Measurements from ENCODE around the gene KIFBP.
A peak's percentile ranks its signal among the peaks of the same experiment; 100 is the strongest.

KIFBP gene

GRCh38 chr10:68955355-68955831 is 33.2 kb upstream of the KIFBP start:
- H3K27ac ChIP-seq = peak overlapping the region; percentile 91
- H3K79me2 ChIP-seq (ENCODE audit: insufficient read depth, low read depth) = peaks cover 45% of the 10 kb centered on the region
- H3K4me3 ChIP-seq (IDR thresholded peaks at IDR 0.05; ENCODE audit: insufficient read depth, low read depth, low read length) = no peak overlapping the region
- H3K9ac ChIP-seq = peak overlapping the region; percentile 100
- H3K4me2 ChIP-seq = peak overlapping the region; percentile 95
- peaks cover 36% of the 10 kb centered on the region for H3K4me1 ChIP-seq (ENCODE audit: low read depth, poor library complexity, severe bottlenecking)
- H3K36me3 ChIP-seq (ENCODE audit: insufficient read depth) = peaks cover 14% of the 10 kb centered on the region; the same call in 1 of the 2 replicates
- H2AFZ ChIP-seq (ENCODE audit: low read depth) = peak overlapping the region; percentile 80
- H4K20me1 ChIP-seq (ENCODE audit: insufficient read depth) = peaks cover 24% of the 10 kb centered on the region
- H3K27me3 ChIP-seq (ENCODE audit: insufficient read depth, low read depth) = no peaks in the 10 kb centered on the region
- no peak for TF ChIP-seq CTCF (conservative IDR thresholded peaks at IDR 0.05; ENCODE audit: low read depth, low read length)

GRCh38 chr10:68955832-68956532 is 32.6 kb upstream of the KIFBP start, which contains the start of gene DDX21:
Gene DDX21 (plus strand): TSS chr10:68956170. CDS start chr10:68956226, 56 bp downstream.
- Histone ChIP-seq H3K36me3 (ENCODE audit: insufficient read depth) (peaks cover 13% of the 10 kb centered on the region; the same call in 1 of the 2 replicates), H3K79me2 (ENCODE audit: insufficient read depth, low read depth) (peaks cover 51% of the 10 kb centered on the region)

GRCh38 chr10:68957284-68957615 is 31.4 kb upstream of the KIFBP start:
- H2AFZ ChIP-seq (ENCODE audit: low read depth) = no peak overlapping the region
- H3K4me1 ChIP-seq (ENCODE audit: low read depth, poor library complexity, severe bottlenecking) = peaks cover 41% of the 10 kb centered on the region
- H3K27me3 ChIP-seq (ENCODE audit: insufficient read depth, low read depth) = no peaks in the 10 kb centered on the region
- H3K27ac ChIP-seq = peak overlapping the region; percentile 91
- H3K79me2 ChIP-seq (ENCODE audit: insufficient read depth, low read depth) = peaks cover 63% of the 10 kb centered on the region
- peak overlapping the region; percentile 100 for H3K9ac ChIP-seq
- no peak for TF ChIP-seq CTCF (conservative IDR thresholded peaks at IDR 0.05; ENCODE audit: low read depth, low read length)
- peak overlapping the region; percentile 95 for H3K4me2 ChIP-seq
- no peak overlapping the region for H3K4me3 ChIP-seq (IDR thresholded peaks at IDR 0.05; ENCODE audit: insufficient read depth, low read depth, low read length)
- peaks cover 40% of the 10 kb centered on the region for H4K20me1 ChIP-seq (ENCODE audit: insufficient read depth)
- peaks cover 13% of the 10 kb centered on the region; the same call in 1 of the 2 replicates for H3K36me3 ChIP-seq (ENCODE audit: insufficient read depth)

More at GRCh38 chr10:68955832-68956532, 32.6 kb upstream of the KIFBP start, which contains the start of gene DDX21:
- Histone ChIP-seq H2AFZ (ENCODE audit: low read depth) (peak within 1 kb of the TSS; percentile 80), H3K4me3 (IDR thresholded peaks at IDR 0.05; ENCODE audit: insufficient read depth, low read depth, low read length) (no peak within 1 kb of the TSS), H3K27me3 (ENCODE audit: insufficient read depth, low read depth) (no peaks in the 10 kb centered on the region), H3K27ac (peak within 1 kb of the TSS; percentile 91), H3K4me1 (ENCODE audit: low read depth, poor library complexity, severe bottlenecking) (peaks cover 41% of the 10 kb centered on the region), H4K20me1 (ENCODE audit: insufficient read depth) (peaks cover 28% of the 10 kb centered on the region), H3K4me2 (peak within 1 kb of the TSS; percentile 95), H3K9ac (peak within 1 kb of the TSS; percentile 100)
- peak; percentile 89 for TF ChIP-seq CTCF (conservative IDR thresholded peaks at IDR 0.05; ENCODE audit: low read depth, low read length)

GRCh38 chr10:68957654-68958053 is 30.9 kb upstream of the KIFBP start:
- Histone ChIP-seq H3K27me3 (ENCODE audit: insufficient read depth, low read depth) (no peaks in the 10 kb centered on the region), H3K36me3 (ENCODE audit: insufficient read depth) (peaks cover 13% of the 10 kb centered on the region; the same call in 1 of the 2 replicates), H3K27ac (peak overlapping the region; percentile 91), H3K4me2 (peak overlapping the region; percentile 95), H3K4me1 (ENCODE audit: low read depth, poor library complexity, severe bottlenecking) (peaks cover 41% of the 10 kb centered on the region), H2AFZ (ENCODE audit: low read depth) (no peak overlapping the region), H4K20me1 (ENCODE audit: insufficient read depth) (peaks cover 42% of the 10 kb centered on the region), H3K4me3 (IDR thresholded peaks at IDR 0.05; ENCODE audit: insufficient read depth, low read depth, low read length) (no peak overlapping the region), H3K9ac (peak overlapping the region; percentile 100), H3K79me2 (ENCODE audit: insufficient read depth, low read depth) (peaks cover 67% of the 10 kb centered on the region)
- TF ChIP-seq CTCF (conservative IDR thresholded peaks at IDR 0.05; ENCODE audit: low read depth, low read length) = no peak

Measured in KMS-11 (cell line).